IPS-18c (cell line): Measurements from ENCODE around the gene MDM4.
"Not testable (repeated sequence)": the region's sequence is repeated elsewhere in the genome, so short reads cannot be mapped to it uniquely, and the experiment has no call there.

Source experiments
- H3K4me3 ChIP-seq: 2 replicates; pipeline ENCODE4 v1.7.0; 2013; ENCODE audit warnings: low read depth, mild to moderate bottlenecking, low read length, moderate library complexity; ENCODE audit not compliant: insufficient read depth
- H3K9me3 ChIP-seq: one replicate; pipeline ENCODE4 v1.6.1; 2013; ENCODE audit warnings: mild to moderate bottlenecking, low read length, moderate library complexity; ENCODE audit not compliant: control insufficient read depth, insufficient read depth

MDM4 gene

DNA sequence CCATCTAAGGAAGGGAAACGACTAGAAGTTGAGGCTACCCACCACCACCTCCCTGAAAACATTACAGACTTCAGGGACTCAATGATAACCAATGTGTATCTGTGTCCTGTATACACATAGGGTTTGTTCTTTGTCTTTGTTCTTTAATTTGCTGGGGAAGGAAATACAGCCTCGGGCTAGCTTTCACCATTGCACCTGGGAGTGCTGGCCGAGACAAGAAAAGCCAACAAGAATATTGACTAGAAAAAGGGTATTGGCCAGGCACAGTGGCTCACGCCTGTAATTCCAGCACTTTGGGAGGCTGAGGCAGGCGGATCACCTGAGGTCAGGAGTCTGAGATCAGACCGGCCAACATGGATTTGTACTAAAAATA, 50.4 kb downstream of the MDM4 start:
- Histone ChIP-seq H3K9me3 (no peaks in the 10 kb centered on the region), H3K4me3 (no peak overlapping the region)

DNA sequence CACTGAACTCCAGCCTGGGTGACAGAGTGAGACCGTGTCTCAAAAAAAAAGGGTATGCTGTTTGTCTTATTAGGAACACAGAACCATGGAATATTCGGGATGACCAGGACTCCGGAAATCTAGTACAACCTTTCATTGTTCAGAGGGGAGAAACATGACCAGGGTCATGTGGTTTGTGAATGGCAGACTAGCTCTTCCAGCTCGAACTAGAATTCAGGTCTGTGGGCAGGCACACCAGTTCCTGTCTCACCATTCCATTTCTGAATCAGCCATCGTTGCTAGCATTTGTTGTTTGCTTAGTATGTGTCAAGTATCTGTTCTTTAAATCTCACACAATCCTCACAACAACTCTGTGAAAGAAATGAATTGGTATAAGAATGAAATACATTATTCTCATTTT, 50.9 kb downstream of the MDM4 start:
- H3K4me3 ChIP-seq = no peak overlapping the region
- H3K9me3 ChIP-seq = no peaks in the 10 kb centered on the region

DNA sequence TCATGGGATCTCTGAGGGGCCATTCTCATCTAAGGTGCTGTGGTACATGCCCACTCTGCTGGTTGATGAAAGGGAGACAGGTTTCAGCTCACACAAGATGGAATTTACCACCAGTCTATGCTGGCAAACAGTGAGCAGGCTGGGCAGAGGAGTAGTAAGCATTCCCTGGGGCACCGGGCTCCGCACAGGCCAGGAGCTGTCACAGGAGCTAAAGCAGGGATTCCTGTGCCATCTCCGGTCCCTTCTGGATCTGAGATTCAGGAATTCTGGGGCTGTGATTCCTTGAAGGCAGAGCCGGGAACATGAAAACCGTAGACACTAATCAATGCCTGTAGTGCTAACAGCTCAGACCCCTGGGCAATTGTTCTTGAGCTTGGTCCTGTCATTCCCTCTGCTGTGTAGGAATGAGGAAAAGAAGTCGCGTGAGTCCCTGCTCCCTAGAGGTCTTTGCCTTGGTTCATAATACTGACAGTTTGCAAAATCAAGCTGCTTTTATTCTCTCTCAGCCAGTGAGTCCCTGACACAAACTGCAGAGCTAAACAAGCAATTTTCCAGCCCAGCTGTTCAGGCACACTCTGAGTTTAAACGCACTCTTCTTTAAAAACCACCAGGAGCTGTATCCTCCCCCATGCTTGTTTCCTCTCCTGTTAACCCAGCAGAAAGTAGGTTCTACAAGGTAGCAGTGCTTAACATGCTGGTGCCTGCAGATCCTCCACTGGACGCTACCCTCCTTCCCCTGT, 52.5 kb downstream of the MDM4 start:
- Histone ChIP-seq H3K9me3 (no peaks in the 10 kb centered on the region), H3K4me3 (no peak overlapping the region)

DNA sequence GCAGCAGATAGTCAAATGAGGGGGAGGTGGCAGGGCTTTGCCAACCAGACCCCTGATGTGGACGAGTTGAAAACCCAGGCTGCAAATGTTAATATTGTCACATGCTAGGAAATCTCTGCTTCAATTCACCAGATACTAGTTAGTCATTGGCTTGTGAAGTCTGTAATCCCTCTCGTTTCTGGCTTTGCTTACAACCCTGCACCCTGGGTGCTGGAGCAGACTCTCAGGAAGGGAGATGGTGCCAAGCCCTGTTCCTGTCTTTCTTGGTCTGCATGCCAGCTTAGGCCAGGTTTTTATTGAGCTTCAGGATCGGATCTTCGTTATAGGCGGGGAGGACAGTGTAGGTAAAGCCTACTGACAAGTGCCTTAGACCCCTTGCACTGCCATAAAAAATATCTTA, 53.3 kb downstream of the MDM4 start:
- Histone ChIP-seq H3K4me3 (no peak overlapping the region), H3K9me3 (no peaks in the 10 kb centered on the region)

DNA sequence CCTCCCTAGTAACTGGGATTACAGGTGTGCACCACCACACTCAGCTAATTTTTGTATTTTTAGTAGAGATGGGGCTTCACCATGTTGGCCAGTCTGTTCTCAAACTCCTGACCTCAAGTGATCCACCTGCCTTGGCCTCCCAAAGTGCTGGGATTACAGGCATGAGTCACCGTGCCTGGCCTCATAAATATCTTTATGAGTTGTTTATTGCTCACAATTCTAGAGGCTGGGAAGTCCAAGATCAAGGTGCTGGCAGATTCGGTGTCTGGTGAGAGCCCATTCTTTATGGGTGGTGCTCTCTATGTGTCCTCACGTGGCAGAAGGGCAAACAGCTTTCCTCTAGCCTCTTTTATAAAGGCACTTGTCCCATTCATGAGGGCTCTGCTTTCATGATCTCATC, 53.8 kb downstream of the MDM4 start:
- not testable (repeated sequence) for H3K4me3 ChIP-seq, H3K9me3 ChIP-seq

DNA sequence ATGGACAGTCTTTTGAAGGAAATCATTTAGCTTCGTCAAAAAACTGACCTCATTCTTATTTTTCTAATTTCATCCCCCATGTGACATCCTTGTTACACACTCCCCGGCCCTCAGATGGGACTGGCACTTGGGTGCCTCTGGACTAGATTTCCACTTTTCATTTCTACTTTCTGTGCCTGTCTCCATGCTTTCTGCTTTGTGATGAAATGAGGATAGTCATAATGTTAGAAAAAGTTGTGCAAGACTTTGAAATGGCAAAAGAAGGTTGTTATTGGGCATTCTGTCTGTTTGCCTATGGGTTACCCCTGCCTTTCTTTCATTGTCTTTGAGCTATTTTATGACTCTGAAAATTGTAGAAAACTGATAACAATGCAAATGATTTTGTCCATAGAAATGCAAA, 54.9 kb downstream of the MDM4 start:
- Histone ChIP-seq H3K4me3 (no peak overlapping the region), H3K9me3 (peaks cover 2% of the 10 kb centered on the region)

DNA sequence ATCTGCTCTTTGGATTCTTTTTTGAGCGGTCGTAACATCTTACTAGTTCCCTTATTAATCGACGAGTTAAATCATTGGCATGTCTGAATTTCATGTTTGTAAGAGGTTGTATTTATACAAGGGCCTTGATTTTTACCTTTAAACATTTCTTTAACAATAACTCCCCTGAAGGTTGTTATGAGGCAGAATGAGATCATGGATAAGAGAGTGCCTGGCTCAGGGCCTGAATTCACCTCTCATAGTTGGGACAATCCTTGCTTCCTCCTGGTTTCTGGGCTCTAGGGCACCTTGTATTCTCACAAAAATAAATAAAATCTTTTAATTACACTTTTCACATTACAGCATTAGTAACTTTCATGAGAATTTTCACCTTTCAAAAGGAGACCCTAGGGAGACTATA, 55.4 kb downstream of the MDM4 start:
- Histone ChIP-seq H3K4me3 (no peak overlapping the region), H3K9me3 (peaks cover 2% of the 10 kb centered on the region)

DNA sequence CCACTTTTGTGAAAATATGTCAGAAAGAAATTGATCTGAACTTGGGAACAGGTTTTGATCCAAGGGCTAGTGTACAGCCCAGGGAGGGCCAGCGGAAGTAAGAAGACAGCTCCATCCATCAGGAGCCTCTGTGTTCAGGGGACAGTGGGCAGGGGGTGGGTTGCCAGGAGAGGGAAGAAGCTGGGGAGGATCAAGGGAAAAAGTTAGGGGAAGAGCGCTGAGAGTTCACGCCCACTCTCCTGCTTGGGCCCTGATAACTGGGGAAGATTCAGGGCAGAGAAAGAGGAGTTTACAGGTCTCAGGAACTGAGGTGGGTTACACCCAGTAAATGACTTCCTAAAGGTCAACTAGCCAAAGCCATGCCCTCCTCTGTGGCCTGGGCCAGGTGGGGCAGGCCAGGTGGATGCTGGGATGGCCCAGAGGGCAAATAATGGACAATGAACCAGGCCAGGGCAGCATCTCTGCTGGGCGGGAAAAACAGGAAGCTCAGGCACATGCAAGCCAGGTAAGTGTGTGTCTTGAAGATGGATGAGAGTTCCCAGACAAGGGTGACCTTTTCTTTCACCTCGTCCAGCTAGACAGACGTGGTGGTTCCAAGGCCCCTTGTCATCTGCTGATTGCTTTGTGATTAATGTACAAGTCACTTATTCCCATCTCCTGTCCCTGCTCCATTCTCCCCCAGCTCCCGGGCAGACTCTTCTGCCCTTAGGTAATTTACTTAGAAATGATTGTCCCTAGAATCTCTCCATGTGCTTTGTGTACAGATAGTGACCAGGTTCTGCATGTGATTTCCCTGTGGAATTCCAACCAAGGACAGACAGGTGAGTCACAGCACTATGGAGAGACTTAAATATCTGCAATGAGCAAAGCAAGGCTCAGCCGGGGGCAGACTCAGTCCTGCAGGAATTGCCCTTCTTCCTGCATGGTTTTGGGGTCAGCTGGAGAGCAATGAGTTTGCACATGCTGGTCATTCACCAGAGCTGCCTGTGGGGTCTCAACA, 57.0 kb downstream of the MDM4 start:
- Histone ChIP-seq H3K4me3 (no peak overlapping the region), H3K9me3 (peaks cover 2% of the 10 kb centered on the region)

DNA sequence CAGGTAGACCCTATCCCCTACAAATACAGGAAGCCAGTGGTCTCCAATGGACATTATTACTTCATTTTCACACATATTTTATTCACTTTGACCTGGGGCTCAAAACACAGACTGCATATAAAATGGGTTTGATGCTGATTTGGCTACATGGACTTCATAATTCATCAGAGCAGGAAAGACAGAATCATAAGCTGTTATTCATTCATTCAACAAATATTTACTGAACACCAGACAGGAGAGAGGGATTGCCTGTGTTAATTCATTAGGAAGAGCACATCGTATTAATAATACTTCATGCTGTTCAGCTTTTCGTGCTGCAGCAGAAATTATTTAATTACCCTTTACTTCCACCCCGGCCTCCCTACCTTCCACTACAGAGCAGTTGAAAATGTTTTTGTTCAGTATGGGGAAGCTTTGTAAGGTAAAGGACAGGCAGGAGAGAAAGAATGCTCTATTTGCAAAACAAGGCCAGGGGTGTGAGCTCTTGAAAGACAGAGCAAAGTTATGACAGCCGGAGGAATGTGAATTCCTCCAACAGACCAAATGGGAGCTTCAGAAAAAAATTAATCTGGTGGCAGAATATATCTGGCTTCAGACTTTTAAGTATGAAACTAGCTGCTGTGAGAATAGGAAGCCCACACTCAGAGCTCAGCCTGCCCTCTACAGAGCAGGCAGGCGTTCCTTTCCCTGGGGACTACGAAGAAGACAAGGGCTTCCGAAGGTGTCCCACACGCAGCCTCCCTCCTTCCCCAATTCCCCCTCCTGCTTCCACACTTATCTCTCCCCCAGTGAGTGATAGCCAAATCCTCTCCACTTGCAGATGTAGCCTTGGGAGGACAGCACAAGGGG, 58.0 kb downstream of the MDM4 start:
- no peak overlapping the region for H3K4me3 ChIP-seq
- peaks cover 2% of the 10 kb centered on the region for H3K9me3 ChIP-seq

DNA sequence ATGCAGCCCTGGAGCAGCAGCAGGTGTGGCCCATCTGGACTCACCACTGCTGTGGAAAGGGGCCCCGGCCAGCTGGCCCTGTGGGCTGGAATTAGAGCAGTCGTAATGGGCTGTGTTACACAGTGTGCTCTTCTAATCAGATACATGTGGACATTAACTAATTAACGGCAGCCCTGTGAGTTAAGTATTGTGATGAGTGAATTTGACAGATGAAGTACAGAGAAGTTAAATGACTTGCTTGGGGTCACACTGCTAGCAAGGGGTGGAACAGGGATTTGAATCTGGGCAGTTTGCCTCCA, 58.6 kb downstream of the MDM4 start:
- Histone ChIP-seq H3K9me3 (peaks cover 2% of the 10 kb centered on the region), H3K4me3 (no peak overlapping the region)

DNA sequence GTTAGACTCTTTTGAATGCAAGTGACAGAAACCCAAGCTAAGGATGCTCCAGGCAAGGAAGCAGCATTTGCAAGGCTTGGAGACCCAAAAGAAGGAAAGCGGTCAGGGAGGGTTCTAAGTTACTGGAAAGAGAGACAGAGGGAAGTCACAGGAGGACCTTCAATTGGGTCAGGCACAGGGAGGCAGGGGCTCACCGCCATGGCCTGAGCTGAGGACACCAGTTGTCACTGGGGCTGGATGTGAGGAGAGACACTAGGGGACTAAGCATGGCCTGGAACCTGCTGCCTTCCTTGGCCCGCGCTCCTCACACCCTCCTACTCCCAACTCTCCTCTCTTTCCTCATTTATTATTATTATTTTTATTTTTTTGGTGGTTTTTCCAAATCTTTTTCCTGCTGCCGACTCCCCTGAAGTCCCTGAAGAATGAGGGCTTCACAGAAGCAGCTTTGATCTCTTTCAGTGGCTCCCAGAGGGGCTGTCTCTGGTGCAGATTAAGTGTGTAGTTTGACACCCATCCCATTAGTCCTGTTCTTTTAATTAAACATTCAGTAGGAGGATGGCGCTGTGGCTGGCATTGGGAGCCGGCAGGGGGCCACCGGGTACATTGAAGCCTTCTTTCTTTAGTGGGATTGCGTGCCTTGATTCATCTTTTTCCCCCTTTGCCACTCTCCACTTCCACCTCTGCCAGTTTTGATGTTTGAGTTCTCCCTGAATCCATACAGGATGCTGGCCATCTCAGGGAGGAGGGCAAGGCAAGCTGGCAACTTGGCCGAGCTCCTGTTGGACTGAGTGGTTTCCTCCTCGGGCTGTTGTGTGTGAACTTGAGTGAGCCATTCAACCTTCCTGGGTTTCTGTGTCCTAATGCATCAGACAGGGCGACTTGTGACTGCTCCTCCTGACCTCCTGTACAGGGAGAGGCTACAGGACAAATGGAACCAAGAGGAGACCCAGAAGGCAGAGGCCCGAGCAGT, 59.3 kb downstream of the MDM4 start:
- Histone ChIP-seq H3K4me3 (peak overlapping the region; percentile 6; the same call in 1 of the 2 replicates), H3K9me3 (peaks cover 2% of the 10 kb centered on the region)

DNA sequence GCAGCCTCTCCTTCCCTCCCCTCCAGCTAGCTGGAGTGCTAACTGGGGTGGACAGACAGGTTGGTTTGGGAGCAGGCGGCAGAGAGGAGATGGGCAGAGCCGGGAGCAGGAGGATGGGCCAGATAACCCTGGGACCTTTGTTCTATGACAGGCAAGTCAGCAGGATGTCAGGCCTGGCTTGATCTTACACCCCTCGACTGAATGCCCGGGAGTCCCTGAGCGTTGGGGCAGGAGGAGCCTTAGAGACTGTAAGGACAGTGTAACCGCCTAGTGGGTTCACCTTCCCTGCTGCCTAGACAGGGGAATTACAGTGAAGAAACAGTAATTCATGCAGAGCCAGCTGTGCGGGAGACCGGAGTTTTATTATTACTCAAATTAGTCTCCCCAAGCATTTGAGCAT, 60.2 kb downstream of the MDM4 start:
- H3K4me3 ChIP-seq = no peak overlapping the region
- peaks cover 2% of the 10 kb centered on the region for H3K9me3 ChIP-seq

DNA sequence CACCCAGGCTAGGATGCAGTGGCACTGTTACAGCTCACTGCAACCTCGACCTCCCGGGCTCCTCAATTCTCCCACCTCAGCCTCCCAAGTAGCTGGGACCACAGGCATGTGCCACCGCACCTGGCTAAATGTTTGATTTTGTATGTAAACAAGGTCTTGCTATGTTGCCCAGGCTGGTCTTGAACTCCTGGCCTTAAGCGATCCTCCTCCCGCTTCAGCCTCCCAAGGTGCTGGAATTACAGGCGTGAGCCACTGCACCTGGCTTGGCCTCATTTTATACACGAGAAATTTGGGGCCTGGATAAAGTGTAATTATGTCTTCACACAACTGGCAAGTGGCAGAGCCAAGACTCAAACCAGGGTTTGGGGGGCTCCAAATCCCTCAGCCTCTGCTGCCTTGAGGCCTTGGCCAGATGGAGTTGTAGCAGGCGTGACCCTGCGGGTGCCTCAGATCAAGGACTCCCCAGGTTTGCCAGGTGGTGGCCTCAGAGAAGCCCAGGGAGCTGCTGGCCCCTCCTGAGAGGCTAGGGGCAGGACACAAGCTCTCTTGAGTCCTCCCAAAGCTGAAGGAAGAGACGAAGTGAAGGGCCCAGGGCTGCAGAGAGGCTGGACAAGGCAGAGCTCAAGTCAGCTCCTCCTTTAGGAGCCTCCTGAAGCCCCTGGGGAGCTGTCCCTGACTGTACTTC, 61.7 kb downstream of the MDM4 start:
- Histone ChIP-seq H3K9me3 (peaks cover 2% of the 10 kb centered on the region), H3K4me3 (no peak overlapping the region)

DNA sequence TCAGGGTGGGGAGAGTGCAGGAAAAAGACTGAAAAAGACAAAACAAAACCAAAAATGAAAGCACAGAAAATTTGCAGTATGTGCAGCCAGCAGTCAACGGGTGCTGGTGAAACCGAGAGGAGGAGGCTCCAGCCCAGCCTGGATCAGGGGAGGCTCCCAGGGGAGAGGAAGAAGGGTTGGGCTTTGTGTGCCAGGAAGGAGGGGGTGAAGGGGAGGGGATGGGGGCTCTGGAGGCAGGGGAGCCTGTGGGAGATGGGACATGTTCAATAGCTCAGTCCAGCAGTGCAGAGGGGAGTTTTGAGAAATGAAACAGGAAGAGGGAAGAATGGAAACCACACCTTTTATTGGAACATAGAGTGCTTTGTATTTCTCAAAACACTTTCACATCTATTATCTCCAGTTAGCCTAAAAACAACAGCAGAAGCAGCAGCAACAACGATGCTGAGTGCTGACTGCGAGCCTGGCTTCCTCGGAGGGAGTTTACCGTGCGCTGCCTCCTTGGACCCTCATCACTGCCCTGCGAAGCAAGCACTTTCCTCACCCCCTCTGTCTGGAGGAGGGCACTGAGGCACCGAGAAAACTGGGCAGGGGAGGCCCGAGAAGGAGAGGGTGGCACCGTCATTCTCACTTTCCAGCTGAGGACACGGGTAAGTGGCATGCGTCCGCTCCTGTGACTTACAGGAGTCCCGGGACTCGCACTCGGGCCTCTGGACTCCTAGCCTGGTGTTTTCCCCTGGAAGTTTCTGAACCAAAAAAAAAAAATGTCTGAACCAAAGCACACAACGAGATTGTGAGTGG, 62.9 kb downstream of the MDM4 start:
- H3K4me3 ChIP-seq = no peak overlapping the region
- H3K9me3 ChIP-seq = peaks cover 2% of the 10 kb centered on the region

DNA sequence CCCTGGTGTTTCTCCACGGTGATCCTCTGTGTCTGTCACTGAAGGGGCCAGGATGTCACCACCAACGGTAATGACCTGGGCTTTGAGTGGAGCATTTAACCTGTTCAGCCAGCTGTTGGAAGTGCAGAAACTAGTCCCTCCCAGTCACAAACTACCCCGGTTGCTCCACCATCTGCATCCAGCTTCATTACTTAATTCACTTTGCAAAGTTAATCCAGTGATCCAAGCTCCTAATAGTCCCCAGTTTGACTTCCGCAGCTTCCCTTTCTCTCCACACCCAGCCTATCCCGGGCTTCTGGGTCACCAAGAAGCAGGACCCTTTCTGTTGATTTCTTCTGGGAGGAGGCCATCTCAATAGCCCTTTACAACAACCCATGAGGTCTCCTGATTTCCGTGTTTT, 63.5 kb downstream of the MDM4 start:
- Histone ChIP-seq H3K9me3 (peaks cover 2% of the 10 kb centered on the region), H3K4me3 (no peak overlapping the region)
